GM18511 (cell line): ENCODE measurements around the gene SEC23A.
"Not testable (repeated sequence)": the region's sequence is repeated elsewhere in the genome, so short reads cannot be mapped to it uniquely, and the experiment has no call there.

Experiments used
- ATAC-seq: cut with Tn5 transposase; IDR thresholded peaks from one replicate; pipeline ENCODE4 v1.9.1; 2021; ENCODE audit warnings: mild to moderate bottlenecking, moderate library complexity; ENCODE audit not compliant: unreplicated experiment

SEC23A gene

DNA sequence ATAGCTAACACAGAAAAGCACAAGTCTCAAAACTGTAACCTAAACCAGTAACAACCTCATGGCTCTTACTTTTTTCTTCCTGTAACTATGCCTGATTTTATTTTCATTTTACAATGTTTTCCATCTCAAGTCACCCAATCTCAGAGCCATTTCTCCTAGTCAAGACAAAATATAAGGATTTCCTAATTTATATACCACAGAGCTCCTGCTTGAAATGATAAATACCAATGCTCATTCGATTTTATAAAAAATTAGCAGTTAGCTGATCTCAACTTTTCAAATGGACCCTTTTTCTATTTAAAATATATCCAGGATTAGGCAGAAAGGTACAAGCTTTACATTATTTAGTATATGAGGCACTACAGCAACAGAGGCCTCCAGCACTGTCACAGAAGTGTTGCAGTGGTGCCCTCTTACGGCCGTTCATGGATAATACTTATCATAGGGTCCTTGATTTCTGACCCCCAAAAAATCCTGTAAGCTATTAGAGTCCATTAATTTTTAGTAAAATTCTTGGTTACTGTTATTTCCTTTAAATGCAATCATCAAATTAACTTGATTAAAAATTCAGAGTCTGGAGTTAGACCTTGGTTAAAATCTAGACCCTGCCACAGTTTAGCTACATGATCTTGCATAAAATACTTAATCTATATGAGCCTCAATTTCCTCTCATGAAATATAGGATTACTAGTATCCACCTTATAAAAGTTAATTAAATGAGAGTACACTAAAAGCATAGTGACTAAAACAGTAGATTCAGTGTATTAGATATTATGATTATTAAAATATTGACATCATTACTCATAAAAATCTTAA is 68.3 kb downstream of the SEC23A start:
- ATAC-seq: no peak

DNA sequence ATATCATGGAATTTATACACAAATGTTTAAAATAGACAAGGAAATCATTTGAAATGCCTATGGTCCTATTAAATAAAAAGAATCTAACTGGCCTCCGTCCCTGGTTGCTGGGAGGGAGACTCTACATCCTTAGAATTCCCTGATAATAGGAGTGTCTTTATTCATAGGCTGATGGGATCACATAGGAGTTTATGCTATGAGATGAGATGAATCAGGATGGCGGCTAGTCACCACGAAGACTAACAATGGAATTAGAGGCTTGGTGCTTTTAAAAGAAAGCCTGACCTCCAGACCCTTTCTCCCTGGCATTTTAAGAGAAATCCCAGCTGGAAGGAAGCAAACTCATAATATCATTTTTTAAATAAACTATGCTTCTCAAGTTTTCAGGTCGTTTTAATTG is 69.7 kb downstream of the SEC23A start:
- ATAC-seq: no peak

DNA sequence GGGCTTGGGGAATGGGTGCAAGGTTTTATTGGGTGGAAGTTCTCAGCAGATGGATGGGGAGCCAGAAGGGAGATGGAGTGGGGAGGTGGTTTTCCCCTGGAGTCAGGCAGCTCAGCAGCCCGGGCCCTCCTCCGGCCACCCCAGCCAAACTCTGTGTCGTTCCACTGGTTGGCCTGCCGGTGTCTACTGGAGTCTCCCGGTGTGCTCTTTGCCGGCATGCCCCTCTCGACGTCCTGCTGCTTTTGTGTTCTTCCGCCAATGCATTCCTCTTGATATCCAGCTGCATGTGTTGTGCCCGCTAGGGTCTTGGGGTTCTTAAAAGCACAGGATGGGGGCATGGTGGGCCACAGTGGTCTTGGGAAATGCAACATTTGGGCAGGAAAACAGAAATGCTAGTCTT is 72.8 kb downstream of the SEC23A start:
- no peak for ATAC-seq

DNA sequence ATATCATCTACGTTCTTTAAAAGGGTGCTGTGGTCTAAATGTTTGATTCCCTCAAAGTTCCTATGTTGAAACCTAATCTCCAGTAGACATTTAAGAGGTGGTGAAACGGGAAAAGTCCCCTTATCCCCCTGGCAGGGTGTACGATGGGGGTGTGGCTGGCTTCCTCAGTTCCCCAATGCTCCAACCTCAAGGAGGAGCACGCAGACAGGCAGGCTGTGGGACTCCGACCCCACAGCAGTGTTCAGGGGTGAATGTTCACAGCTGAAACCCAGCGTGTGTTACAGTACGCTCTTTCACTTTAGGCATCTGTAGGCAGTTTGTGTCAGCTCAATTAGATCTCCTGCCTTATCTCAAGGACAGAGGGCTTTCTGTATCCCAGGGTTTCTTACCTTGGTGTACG is 73.2 kb downstream of the SEC23A start:
- no peak for ATAC-seq

DNA sequence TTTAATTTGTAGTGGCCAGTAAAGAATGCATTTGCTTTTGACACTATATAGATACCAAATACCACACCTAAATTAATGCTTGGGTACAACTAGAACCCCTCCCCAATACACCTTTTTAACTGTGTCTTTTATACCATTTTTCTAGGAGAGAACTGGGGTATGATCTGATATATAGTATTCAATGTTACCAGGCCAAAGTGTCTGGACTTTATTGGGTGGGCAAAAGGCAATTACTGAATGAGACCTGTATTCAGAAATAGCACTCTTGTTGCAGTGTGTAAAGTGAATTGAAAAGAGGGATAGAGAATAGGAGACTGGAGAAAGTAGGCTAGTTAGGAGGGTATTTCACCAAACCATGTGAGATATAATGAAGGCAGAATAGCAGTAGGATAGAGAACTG is 74.4 kb downstream of the SEC23A start:
- no peak for ATAC-seq

- no peak for ATAC-seq
Observed at GRCh38 chr14:39025810-39026627, 77.0 kb downstream of the SEC23A start.

GRCh38 chr14:39025250-39025809 is 77.7 kb downstream of the SEC23A start:
- ATAC-seq: no peak

- ATAC-seq: no peak
Observed at GRCh38 chr14:39023939-39024871, 78.8 kb downstream of the SEC23A start.

GRCh38 chr14:39017096-39018016 is 85.7 kb downstream of the SEC23A start:
- ATAC-seq: not testable (repeated sequence)

- no peak for ATAC-seq
Observed at GRCh38 chr14:39016733-39017095, 86.3 kb downstream of the SEC23A start.

- no peak for ATAC-seq
Observed at GRCh38 chr14:39015964-39016577, 87.0 kb downstream of the SEC23A start.

DNA sequence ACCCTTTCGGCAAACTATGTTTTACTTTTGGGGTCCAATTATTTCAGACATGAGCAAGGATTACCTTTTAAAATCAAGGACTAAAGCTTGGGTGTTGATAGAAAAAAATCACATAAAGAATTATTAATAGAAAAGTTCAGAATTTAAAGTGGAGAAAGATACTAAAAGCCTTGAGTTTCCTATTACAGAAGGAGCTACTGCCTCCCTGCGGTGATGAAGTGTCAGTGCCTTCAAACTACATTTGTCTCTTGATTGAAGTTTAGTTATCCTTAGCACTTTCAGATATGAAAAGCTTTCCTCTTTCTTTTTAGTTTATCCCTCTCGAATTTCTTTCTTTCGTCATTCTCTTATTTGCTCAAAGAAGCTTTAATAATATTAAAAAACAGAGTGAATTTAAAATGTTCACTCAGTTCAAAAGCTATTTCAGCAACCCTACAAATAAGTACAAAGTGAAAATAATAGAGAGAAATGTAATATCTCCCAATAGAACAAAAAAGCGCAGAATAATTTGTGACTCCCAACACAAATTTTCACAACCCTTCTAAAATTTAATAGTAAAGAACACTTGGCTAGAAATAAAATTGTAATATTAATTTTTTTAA is 87.6 kb downstream of the SEC23A start:
- peak; percentile 90 for ATAC-seq

DNA sequence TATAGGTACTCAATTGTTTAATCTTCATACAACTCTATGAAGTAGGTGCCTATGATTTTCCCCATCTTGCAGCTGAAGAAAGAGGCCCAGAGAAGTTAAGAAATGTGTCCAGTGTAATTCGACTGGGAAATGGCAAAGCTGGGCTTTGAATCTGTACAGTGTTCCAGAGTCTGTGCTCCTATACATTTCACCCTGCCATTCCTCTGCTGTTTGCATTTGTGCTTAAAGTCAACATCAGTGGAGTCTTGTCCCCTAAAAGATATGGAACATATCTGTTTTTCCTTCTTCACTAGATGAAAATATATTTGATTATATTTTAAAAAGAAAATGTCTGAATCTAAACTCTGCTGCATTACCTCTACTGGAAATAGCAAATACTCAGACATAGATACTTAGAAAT is 88.6 kb downstream of the SEC23A start:
- no peak for ATAC-seq

DNA sequence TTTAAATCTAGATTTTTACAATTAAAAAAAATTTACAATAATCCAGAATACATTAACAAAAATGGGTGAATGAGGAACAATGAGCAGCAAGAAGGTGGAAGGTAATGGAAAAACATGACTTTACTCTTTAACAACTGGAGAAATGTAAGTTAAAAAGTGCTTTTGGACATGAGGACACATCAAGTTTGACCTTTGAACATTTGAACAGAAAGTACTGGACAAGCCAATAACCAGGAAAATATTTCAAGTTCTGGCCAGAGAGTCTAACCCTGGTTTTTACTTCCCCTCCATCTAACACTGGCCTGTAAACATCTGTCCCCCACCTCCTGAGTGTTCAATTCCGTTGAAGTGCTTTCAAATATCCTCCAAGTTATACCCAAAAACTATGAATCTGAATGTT is 94.1 kb downstream of the SEC23A start:
- ATAC-seq: not testable (repeated sequence)

- no peak for ATAC-seq
Observed at GRCh38 chr14:39006721-39007410, 96.2 kb downstream of the SEC23A start.

GRCh38 chr14:39005044-39005880 is 97.8 kb downstream of the SEC23A start:
- ATAC-seq: no peak

GRCh38 chr14:38999949-39000348 is 103.1 kb downstream of the SEC23A start:
- no peak for ATAC-seq
